ENCODE data around the gene DDIT4. TPM values are rescaled to one million over a fixed set of nuclear protein-coding genes. Genes with fewer than 3 reads are reported as not detected.

Gene DDIT4
- total and polyA plus RNA-seq, 3 experiments from 2014 or later, result 144 to 183 (median 156) TPM

- ChIA-PET POLR2A (interaction anchor here (0.6 kb wide), 1 partner anchor 41 kb away, joined by 3 read pairs; no protein-coding TSS in a partner anchor), CTCF (no interaction called here)
- peak overlapping the region in 4 of 7 donors; percentile 34 to 74 (median 40) for H3K4me3 Mint-ChIP-seq
- Histone ChIP-seq H3K27ac (ENCODE audit: low read depth, low read length) (no peak overlapping the region), H3K27me3 (ENCODE audit: insufficient read depth, low read length, poor library complexity, severe bottlenecking) (no peaks in the 10 kb centered on the region), H3K9me3 (ENCODE audit: low read length) (no peaks in the 10 kb centered on the region), H3K4me1 (ENCODE audit: insufficient read depth, low read length) (peaks cover 92% of the 10 kb centered on the region), H3K36me3 (ENCODE audit: insufficient read depth, low read length) (no peaks in the 10 kb centered on the region), H3K4me3 (ENCODE audit: low read length) (no peak overlapping the region)
- H3K4me1 Mint-ChIP-seq, result peaks cover 57 to 85% (median 74%) of the 10 kb centered on the region in 3 donors
- no peaks in the 10 kb centered on the region for H3K36me3 Mint-ChIP-seq
- peak overlapping the region in 7 of 8 donors; percentile 41 to 81 (median 72) for H3K27ac Mint-ChIP-seq
- no peaks in the 10 kb centered on the region for H3K27me3 Mint-ChIP-seq
- H3K9me3 Mint-ChIP-seq, result no peaks in the 10 kb centered on the region
- DNase-seq, result no peak
Measured at GRCh38 chr10:72251635-72252034, 22.1 kb upstream of the DDIT4 start.

GRCh38 chr10:72252972-72253371, 20.8 kb upstream of the DDIT4 start:
- ChIA-PET POLR2A (no interaction called here), CTCF (interaction anchor here (0.7 to 4.4 kb wide), 4 partner anchors 8 to 127 kb away, joined by 3 to 28 read pairs (median 4); partner anchors contain the start of gene DDIT4)
- Mint-ChIP-seq H3K9me3 (no peaks in the 10 kb centered on the region), H3K4me3 (peak overlapping the region in 3 of 7 donors; percentile 12 to 50 (median 50)), H3K27me3 (no peaks in the 10 kb centered on the region), H3K27ac (peak overlapping the region in 5 of 8 donors; percentile 2 to 89 (median 52)), H3K36me3 (no peaks in the 10 kb centered on the region), H3K4me1 (peaks cover 53 to 81% (median 72%) of the 10 kb centered on the region in 3 donors)
- Histone ChIP-seq H3K27ac (ENCODE audit: low read depth, low read length) (no peak overlapping the region), H3K4me1 (ENCODE audit: insufficient read depth, low read length) (peaks cover 87% of the 10 kb centered on the region), H3K9me3 (ENCODE audit: low read length) (no peaks in the 10 kb centered on the region), H3K36me3 (ENCODE audit: insufficient read depth, low read length) (no peaks in the 10 kb centered on the region), H3K4me3 (ENCODE audit: low read length) (peak overlapping the region; percentile 9), H3K27me3 (ENCODE audit: insufficient read depth, low read length, poor library complexity, severe bottlenecking) (no peaks in the 10 kb centered on the region)
- DNase-seq, result no peak

GRCh38 chr10:72253578-72253977, 20.1 kb upstream of the DDIT4 start:
- no peaks in the 10 kb centered on the region for H3K36me3 Mint-ChIP-seq
- no peak overlapping the region for H3K4me3 ChIP-seq (ENCODE audit: low read length)
- peaks cover 49 to 76% (median 67%) of the 10 kb centered on the region in 3 donors for H3K4me1 Mint-ChIP-seq
- H3K4me3 Mint-ChIP-seq, result peak overlapping the region in 1 of 7 donors; percentile 12
- H3K9me3 Mint-ChIP-seq, result no peaks in the 10 kb centered on the region
- ChIA-PET CTCF (interaction anchor here (0.9 to 4.4 kb wide), 5 partner anchors 21 to 160 kb away, joined by 3 to 28 read pairs (median 3); partner anchors contain the start of gene DDIT4), POLR2A (interaction anchor here (1.1 to 1.6 kb wide), 3 partner anchors 22 to 49 kb away, joined by 3 read pairs; no protein-coding TSS in a partner anchor)
- no peaks in the 10 kb centered on the region for H3K27me3 Mint-ChIP-seq
- H3K27ac ChIP-seq (ENCODE audit: low read depth, low read length), result no peak overlapping the region
- peak overlapping the region in 5 of 8 donors; percentile 38 to 89 (median 86) for H3K27ac Mint-ChIP-seq
- H3K36me3 ChIP-seq (ENCODE audit: insufficient read depth, low read length), result no peaks in the 10 kb centered on the region
- H3K27me3 ChIP-seq (ENCODE audit: insufficient read depth, low read length, poor library complexity, severe bottlenecking), result no peaks in the 10 kb centered on the region
- no peak for DNase-seq
- no peaks in the 10 kb centered on the region for H3K9me3 ChIP-seq (ENCODE audit: low read length)
- peaks cover 85% of the 10 kb centered on the region for H3K4me1 ChIP-seq (ENCODE audit: insufficient read depth, low read length)

GRCh38 chr10:72254813-72255568, 18.7 kb upstream of the DDIT4 start:
- Histone ChIP-seq H3K27me3 (ENCODE audit: insufficient read depth, low read length, poor library complexity, severe bottlenecking) (no peaks in the 10 kb centered on the region), H3K27ac (ENCODE audit: low read depth, low read length) (peak overlapping the region; percentile 66), H3K36me3 (ENCODE audit: insufficient read depth, low read length) (no peaks in the 10 kb centered on the region), H3K4me3 (ENCODE audit: low read length) (peak overlapping the region; percentile 57), H3K4me1 (ENCODE audit: insufficient read depth, low read length) (peaks cover 85% of the 10 kb centered on the region), H3K9me3 (ENCODE audit: low read length) (no peaks in the 10 kb centered on the region)
- Mint-ChIP-seq H3K9me3 (no peaks in the 10 kb centered on the region), H3K36me3 (no peaks in the 10 kb centered on the region), H3K27ac (peak overlapping the region; percentile 70 to 92 (median 80)), H3K27me3 (no peaks in the 10 kb centered on the region), H3K4me1 (peaks cover 53 to 80% (median 70%) of the 10 kb centered on the region in 3 donors), H3K4me3 (peak overlapping the region in 6 of 7 donors; percentile 32 to 81 (median 73))
- DNase-seq, result peak in 3 of 5 donors; percentile 26 to 43 (median 41)
- CTCF ChIA-PET, result interaction anchor here (1.1 to 4.4 kb wide), 6 partner anchors 9 to 161 kb away, joined by 3 to 28 read pairs (median 3); partner anchors contain the start of gene DDIT4
- POLR2A ChIA-PET, result interaction anchor here (0.5 to 1.6 kb wide), 3 partner anchors 9 to 117 kb away, joined by 3 to 6 read pairs (median 5); no protein-coding TSS in a partner anchor

- no peaks in the 10 kb centered on the region for H3K27me3 Mint-ChIP-seq
- ChIA-PET POLR2A (interaction anchor here (1.0 kb wide), 1 partner anchor 8 kb away, joined by 6 read pairs; no protein-coding TSS in a partner anchor), CTCF (interaction anchor here (1.2 to 4.4 kb wide), 3 partner anchors 10 to 28 kb away, joined by 3 to 28 read pairs (median 3); partner anchors contain the start of gene DDIT4)
- no peak for DNase-seq
- H3K9me3 ChIP-seq (ENCODE audit: low read length), result no peaks in the 10 kb centered on the region
- H3K4me3 ChIP-seq (ENCODE audit: low read length), result no peak overlapping the region
- H3K27ac Mint-ChIP-seq, result peak overlapping the region; percentile 10 to 87 (median 38)
- H3K36me3 Mint-ChIP-seq, result no peaks in the 10 kb centered on the region
- H3K36me3 ChIP-seq (ENCODE audit: insufficient read depth, low read length), result no peaks in the 10 kb centered on the region
- no peaks in the 10 kb centered on the region for H3K27me3 ChIP-seq (ENCODE audit: insufficient read depth, low read length, poor library complexity, severe bottlenecking)
- no peaks in the 10 kb centered on the region for H3K9me3 Mint-ChIP-seq
- H3K4me3 Mint-ChIP-seq, result peak overlapping the region in 3 of 7 donors; percentile 0 to 23 (median 2)
- H3K27ac ChIP-seq (ENCODE audit: low read depth, low read length), result no peak overlapping the region
- H3K4me1 Mint-ChIP-seq, result peaks cover 56 to 83% (median 69%) of the 10 kb centered on the region in 3 donors
- H3K4me1 ChIP-seq (ENCODE audit: insufficient read depth, low read length), result peaks cover 85% of the 10 kb centered on the region
Measured at GRCh38 chr10:72255977-72256729, 17.6 kb upstream of the DDIT4 start.

GRCh38 chr10:72257051-72257892, 16.5 kb upstream of the DDIT4 start:
- no peaks in the 10 kb centered on the region for H3K36me3 Mint-ChIP-seq
- H3K4me1 Mint-ChIP-seq, result peaks cover 61 to 81% (median 69%) of the 10 kb centered on the region in 3 donors
- no peaks in the 10 kb centered on the region for H3K27me3 Mint-ChIP-seq
- Histone ChIP-seq H3K9me3 (ENCODE audit: low read length) (no peaks in the 10 kb centered on the region), H3K36me3 (ENCODE audit: insufficient read depth, low read length) (no peaks in the 10 kb centered on the region), H3K27me3 (ENCODE audit: insufficient read depth, low read length, poor library complexity, severe bottlenecking) (no peaks in the 10 kb centered on the region), H3K27ac (ENCODE audit: low read depth, low read length) (peak overlapping the region; percentile 6), H3K4me1 (ENCODE audit: insufficient read depth, low read length) (peaks cover 87% of the 10 kb centered on the region), H3K4me3 (ENCODE audit: low read length) (no peak overlapping the region)
- ChIA-PET CTCF (interaction anchor here (2.1 to 4.4 kb wide), 2 partner anchors 17 to 18 kb away, joined by 9 to 28 read pairs; partner anchors contain the start of gene DDIT4), POLR2A (interaction anchor here (0.5 to 0.9 kb wide), 3 partner anchors 11 to 388 kb away, joined by 3 to 10 read pairs (median 5); no protein-coding TSS in a partner anchor)
- H3K4me3 Mint-ChIP-seq, result peak overlapping the region in 1 of 7 donors; percentile 62
- DNase-seq, result no peak
- peak overlapping the region in 6 of 8 donors; percentile 51 to 91 (median 73) for H3K27ac Mint-ChIP-seq
- no peaks in the 10 kb centered on the region for H3K9me3 Mint-ChIP-seq

GRCh38 chr10:72258617-72259016, 15.1 kb upstream of the DDIT4 start:
- Histone ChIP-seq H3K9me3 (ENCODE audit: low read length) (no peaks in the 10 kb centered on the region), H3K27ac (ENCODE audit: low read depth, low read length) (no peak overlapping the region), H3K4me3 (ENCODE audit: low read length) (no peak overlapping the region), H3K4me1 (ENCODE audit: insufficient read depth, low read length) (peaks cover 88% of the 10 kb centered on the region), H3K27me3 (ENCODE audit: insufficient read depth, low read length, poor library complexity, severe bottlenecking) (no peaks in the 10 kb centered on the region), H3K36me3 (ENCODE audit: insufficient read depth, low read length) (no peaks in the 10 kb centered on the region)
- DNase-seq, result no peak
- Mint-ChIP-seq H3K4me1 (peaks cover 55 to 73% (median 61%) of the 10 kb centered on the region in 3 donors), H3K36me3 (no peaks in the 10 kb centered on the region), H3K9me3 (no peaks in the 10 kb centered on the region), H3K27ac (peak overlapping the region in 6 of 8 donors; percentile 44 to 88 (median 74)), H3K27me3 (no peaks in the 10 kb centered on the region), H3K4me3 (peak overlapping the region in 4 of 7 donors; percentile 15 to 75 (median 42))
- ChIA-PET POLR2A (interaction anchor here (0.9 kb wide), 1 partner anchor 13 kb away, joined by 10 read pairs; no protein-coding TSS in a partner anchor), CTCF (interaction anchor here (1.1 to 4.6 kb wide), 4 partner anchors 9 to 16 kb away, joined by 3 to 28 read pairs (median 6); partner anchors contain the start of gene DDIT4)

Data from CD8-positive, alpha-beta memory T cell (primary cell).